Psoas muscle (tissue), 8 donors: Measurements from ENCODE around the gene SYNPR. TPM values are rescaled to one million over a fixed set of nuclear protein-coding genes. Genes with fewer than 3 reads are reported as not detected.

Experiments used
- ATAC-seq, 4 donors: fragments of 200-7000 bp; cut with Tn5 transposase; one replicate each; pipeline ENCODE4 v1.9.1; 2020; ENCODE audit warnings: moderate library complexity in 3 of 4, mild to moderate bottlenecking in 2 of 4
- DNase-seq, 2 donors: peaks; one replicate each; pipeline ENCODE4 v3.0.0-alpha.2; 2020
- H3K27ac ChIP-seq: fragments of 200-600 bp; one replicate; pipeline ENCODE4 v1.8.0; 2022
- H3K27me3 ChIP-seq, 3 donors: fragments of 200-600 bp in 1 of 3; one replicate each; pipeline versions ENCODE4 v1.6.1 to v1.8.0; 2013 to 2022; ENCODE audit warnings: low read length in 2 of 3, mild to moderate bottlenecking in 2 of 3, moderate library complexity in 1 of 3; ENCODE audit not compliant: insufficient read depth in 3 of 3
- H3K36me3 ChIP-seq, 2 donors: fragments of 200-600 bp in 1 of 2; one replicate each; pipeline versions ENCODE4 v1.6.1 to v1.8.0; 2013 to 2022; ENCODE audit warnings: low read depth in 1 of 2, mild to moderate bottlenecking in 1 of 2, moderate library complexity in 1 of 2; ENCODE audit not compliant: insufficient read depth in 1 of 2
- H3K4me1 ChIP-seq: fragments of 200-600 bp; one replicate; pipeline ENCODE4 v1.8.0; 2022
- H3K4me3 ChIP-seq: fragments of 200-600 bp; one replicate; pipeline ENCODE4 v1.8.0; 2022; ENCODE audit warnings: mild to moderate bottlenecking
- H3K9me3 ChIP-seq: fragments of 200-600 bp; one replicate; pipeline ENCODE4 v1.8.0; 2022
- CTCF ChIP-seq: fragments of 200-600 bp; IDR thresholded peaks from one replicate; pipeline ENCODE4 v1.8.0; 2022; ENCODE audit warnings: antibody characterized with exemption
- WGBS, 3 donors: extraction: QIAGEN DNeasy Blood & Tissue Kit; methylation state at CpG; one replicate each; pipeline versions ENCODE4 v1.1.6 to v1.1.7; 2013; 5-methylcytosine and 5-hydroxymethylcytosine counted together
- intact Hi-C, 2 donors: fragments of 100-400 bp; cut with DNase I; formaldehyde crosslinking; loops; one replicate each; pipeline versions ENCODE4 v1.11.0 to v1.14.2; 2022
- polyA plus RNA-seq, 3 donors: library from polyadenylated mRNA; stranded (reverse); fragments of 200-250 nt; gene quantifications; one replicate each; pipeline ENCODE4 v1.2.3, GENCODE V29; 2013
- total RNA-seq, 4 donors: library from RNA; stranded (reverse); fragmentation: NEBNext Ultra II Directional in 2 of 4; extraction: Animal tissue kit (Norgen Biotek cat#: 25700) in 2 of 4; gene quantifications; one replicate each; pipeline versions ENCODE4 v1.2.1 to v1.2.4, GENCODE V29; 2021 to 2023
- donor health status: healthy with polysubstance abuse.
- donor health status: DM: no; HTN: no; CAD: no; lungs with moderate emphysema.
- donor health status: Bipolar disorder and iron deficiency.
- donor health status: healthy.
- donor health status: DM: yes; HTN: yes; CAD: no.
- donor health status: DM: no; HTN: no; CAD: no.
- donor health status: DM: no; HTN: no; CAD: no.
- donor health status: DM: yes; HTN: yes; CAD: no.

Gene SYNPR
- total and polyA plus RNA-seq, 7 donors = 0.03 TPM; not detected in 6

GRCh38 chr3:63295356-63295755 is 17.2 kb downstream of the SYNPR start:
- WGBS, 3 donors = 53 to 70% (median 66%) methylated on average over 4 of the region's 4 CpGs
- Histone ChIP-seq H3K36me3 (no peaks in the 10 kb centered on the region), H3K27me3 (peaks cover 0 to 3% (median 0%) of the 10 kb centered on the region in 3 donors), H3K9me3 (no peaks in the 10 kb centered on the region), H3K4me3 (no peak overlapping the region), H3K4me1 (no peaks in the 10 kb centered on the region), H3K27ac (no peak overlapping the region)
- no peak for TF ChIP-seq CTCF
- intact Hi-C loops = no loop called here
- ATAC-seq = no peak
- no peak for DNase-seq

- no peaks in the 10 kb centered on the region for H3K36me3 ChIP-seq
- no peaks in the 10 kb centered on the region for H3K4me1 ChIP-seq
- peaks cover 0 to 3% (median 0%) of the 10 kb centered on the region in 3 donors for H3K27me3 ChIP-seq
- no peak overlapping the region for H3K27ac ChIP-seq
- intact Hi-C loops = no loop called here
- no peak for TF ChIP-seq CTCF
- H3K9me3 ChIP-seq = no peaks in the 10 kb centered on the region
- DNase-seq (no peak), ATAC-seq (no peak)
- no peak overlapping the region for H3K4me3 ChIP-seq
Observed at GRCh38 chr3:63295806-63296205, 17.7 kb downstream of the SYNPR start.

- Histone ChIP-seq H3K27me3 (peaks cover 0 to 3% (median 0%) of the 10 kb centered on the region in 3 donors), H3K4me1 (no peaks in the 10 kb centered on the region), H3K36me3 (no peaks in the 10 kb centered on the region), H3K9me3 (no peaks in the 10 kb centered on the region), H3K4me3 (no peak overlapping the region), H3K27ac (no peak overlapping the region)
- ATAC-seq = no peak
- 72 to 87% (median 78%) methylated on average over 4 of the region's 4 CpGs for WGBS, 3 donors
- intact Hi-C loops = no loop called here
- no peak for DNase-seq
- TF ChIP-seq CTCF = no peak
Observed at GRCh38 chr3:63296249-63296648, 18.1 kb downstream of the SYNPR start.

DNA sequence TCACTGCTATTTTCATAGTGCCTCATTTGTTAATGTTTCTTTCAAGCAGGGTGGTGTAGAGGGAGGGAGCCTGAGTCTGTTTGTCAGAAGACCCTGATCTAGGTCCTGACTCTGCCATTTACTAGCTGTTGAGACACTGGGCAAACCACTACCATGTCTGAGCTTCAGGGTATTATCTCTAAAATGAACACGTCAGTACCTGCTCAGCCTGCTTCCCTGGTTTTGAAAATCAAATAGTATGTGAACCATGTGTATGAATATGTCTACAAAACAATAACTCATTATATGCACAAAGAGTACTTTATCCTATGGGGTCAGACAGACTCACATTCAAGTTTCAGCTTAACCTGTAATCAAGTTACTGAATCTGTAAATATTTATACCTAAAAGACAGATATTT is 25.1 kb downstream of the SYNPR start:
- Histone ChIP-seq H3K27me3 (no peaks in the 10 kb centered on the region), H3K27ac (no peak overlapping the region), H3K4me1 (no peaks in the 10 kb centered on the region), H3K4me3 (no peak overlapping the region), H3K9me3 (no peaks in the 10 kb centered on the region), H3K36me3 (no peaks in the 10 kb centered on the region)
- ATAC-seq (no peak), DNase-seq (no peak)
- TF ChIP-seq CTCF = no peak
- WGBS, 3 donors = 53 to 66% (median 63%) methylated on average over 1 of the region's 1 CpG
- intact Hi-C loops = no loop called here

DNA sequence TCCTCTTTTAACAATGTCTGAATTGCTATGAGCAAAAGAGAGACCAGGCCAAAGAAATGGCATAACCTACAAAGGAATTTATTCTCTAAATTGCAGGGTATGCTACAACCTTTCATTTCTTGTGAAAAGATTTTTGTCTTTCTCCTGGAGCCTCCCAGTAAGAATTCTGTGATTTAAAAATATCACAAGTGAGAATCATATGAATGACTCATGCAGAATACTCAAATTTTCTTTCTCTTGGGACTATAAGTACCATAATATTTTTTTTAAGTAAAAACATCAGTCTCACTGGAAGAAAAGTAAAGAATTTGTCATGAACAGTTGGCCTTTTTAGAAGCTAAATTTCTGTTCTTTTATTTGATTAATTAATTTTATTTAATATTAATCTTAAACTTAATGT is 26.3 kb downstream of the SYNPR start:
- no peak for TF ChIP-seq CTCF
- Histone ChIP-seq H3K27me3 (no peaks in the 10 kb centered on the region), H3K4me1 (no peaks in the 10 kb centered on the region), H3K27ac (no peak overlapping the region), H3K36me3 (no peaks in the 10 kb centered on the region), H3K9me3 (no peaks in the 10 kb centered on the region), H3K4me3 (no peak overlapping the region)
- no peak for ATAC-seq
- no peak for DNase-seq
- intact Hi-C loops = no loop called here
